ENCODE data around the gene DIS3.
A peak's percentile ranks its signal among the peaks of the same experiment; 100 is the strongest.
"Not testable (repeated sequence)": the region's sequence is repeated elsewhere in the genome, so short reads cannot be mapped to it uniquely, and the experiment has no call there.

DIS3 gene

GRCh38 chr13:72784679-72785078, 3.0 kb upstream of the DIS3 start:
- peaks cover 27% of the 10 kb centered on the region for H3K36me3 Mint-ChIP-seq (ENCODE audit: low read depth)
- H3K27ac Mint-ChIP-seq = not testable (repeated sequence)
- peaks cover 37% of the 10 kb centered on the region for H3K4me1 Mint-ChIP-seq (ENCODE audit: low read depth)

DNA sequence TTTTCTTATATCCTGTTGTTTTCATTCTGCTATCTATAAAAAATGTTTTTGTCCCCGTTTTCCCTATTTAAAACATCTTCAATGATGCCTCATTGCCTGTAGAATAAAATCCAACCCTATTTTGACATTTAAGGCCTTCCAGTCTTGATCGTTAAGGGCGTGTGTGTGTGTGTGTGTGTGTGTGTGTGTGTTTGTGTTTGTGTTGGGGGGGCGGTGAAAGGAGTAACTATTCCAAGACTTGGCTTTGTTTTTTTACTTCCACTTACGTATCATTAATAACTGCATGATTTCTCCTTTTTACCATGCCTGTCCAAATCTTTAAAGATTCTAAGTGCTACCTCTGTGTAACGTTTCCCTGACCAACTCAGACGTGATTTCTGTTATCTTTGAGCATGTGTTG, 1.0 kb upstream of the DIS3 start:
- Mint-ChIP-seq H3K27me3 (no peaks in the 10 kb centered on the region), H3K27ac (peak overlapping the region; percentile 96), H3K9me3 (no peaks in the 10 kb centered on the region), H3K4me3 (peak overlapping the region; percentile 98), H3K4me1 (ENCODE audit: low read depth) (peaks cover 36% of the 10 kb centered on the region), H3K36me3 (ENCODE audit: low read depth) (peaks cover 41% of the 10 kb centered on the region)
- intact Hi-C loops (cut with micrococcal nuclease) = loop anchor here (5.0 kb wide), 1 partner anchor 275 kb away; the partner anchor contains the start of gene KLF5

More at GRCh38 chr13:72784679-72785078, 3.0 kb upstream of the DIS3 start:
- intact Hi-C loops (cut with micrococcal nuclease) = loop anchor here (5.0 kb wide), 2 partner anchors 273 to 912 kb away; partner anchors contain the start of gene KLF5
- not testable (repeated sequence) for H3K4me3 Mint-ChIP-seq, H3K9me3 Mint-ChIP-seq, H3K27me3 Mint-ChIP-seq

- intact Hi-C loops (cut with micrococcal nuclease) = no loop called here
- peaks cover 87% of the 10 kb centered on the region for H3K36me3 Mint-ChIP-seq (ENCODE audit: low read depth)
- H3K4me1 Mint-ChIP-seq (ENCODE audit: low read depth) = peaks cover 7% of the 10 kb centered on the region
- no peaks in the 10 kb centered on the region for H3K27me3 Mint-ChIP-seq
- H3K4me3 Mint-ChIP-seq = no peak overlapping the region
- no peaks in the 10 kb centered on the region for H3K9me3 Mint-ChIP-seq
- H3K27ac Mint-ChIP-seq = no peak overlapping the region
Observed at GRCh38 chr13:72774019-72774418, 7.7 kb downstream of the DIS3 start.

DNA sequence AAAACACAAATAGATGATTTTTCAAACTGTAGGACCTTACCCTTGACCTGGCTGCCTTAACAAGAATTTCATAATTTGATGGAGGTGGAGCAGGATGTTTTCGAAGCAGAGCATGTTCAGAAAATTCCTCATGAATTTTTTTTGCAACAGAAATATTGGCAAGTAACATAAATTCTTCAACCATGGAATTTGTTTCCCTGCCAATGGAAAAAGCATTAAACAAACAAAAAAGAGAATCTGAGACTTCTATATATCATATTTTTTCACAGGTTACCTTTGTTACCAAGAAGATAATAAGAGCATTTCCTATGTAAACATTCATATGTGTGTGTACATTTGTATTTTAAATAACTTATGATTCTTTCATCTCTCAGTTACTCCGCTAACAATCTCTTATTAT, 18.3 kb downstream of the DIS3 start:
- Mint-ChIP-seq H3K9me3 (no peaks in the 10 kb centered on the region), H3K36me3 (ENCODE audit: low read depth) (peaks cover 89% of the 10 kb centered on the region), H3K4me1 (ENCODE audit: low read depth) (no peaks in the 10 kb centered on the region), H3K27me3 (no peaks in the 10 kb centered on the region), H3K4me3 (no peak overlapping the region), H3K27ac (no peak overlapping the region)
- intact Hi-C loops (cut with micrococcal nuclease) = no loop called here

DNA sequence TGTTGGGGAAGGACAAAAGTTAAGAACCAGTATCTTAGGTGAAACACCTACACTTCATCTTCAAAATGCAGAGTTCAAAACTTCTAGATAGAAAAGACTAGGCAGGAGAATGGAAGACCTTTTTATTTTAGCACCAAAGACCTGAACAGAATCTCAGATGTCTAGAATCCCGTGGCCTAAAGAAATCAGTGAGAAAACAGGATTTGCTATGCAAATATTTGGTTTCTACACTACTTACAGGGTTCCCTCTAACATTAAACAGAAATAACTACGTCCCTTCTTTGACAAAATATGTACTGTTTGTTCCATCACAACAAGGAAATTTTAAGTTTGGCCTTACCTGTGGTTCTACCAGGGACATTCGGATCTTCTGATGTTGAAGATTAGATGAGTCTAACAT, 21.5 kb downstream of the DIS3 start:
- Mint-ChIP-seq H3K9me3 (no peaks in the 10 kb centered on the region), H3K27ac (no peak overlapping the region), H3K4me3 (no peak overlapping the region), H3K36me3 (ENCODE audit: low read depth) (peaks cover 80% of the 10 kb centered on the region), H3K27me3 (no peaks in the 10 kb centered on the region), H3K4me1 (ENCODE audit: low read depth) (no peaks in the 10 kb centered on the region)
- intact Hi-C loops (cut with micrococcal nuclease) = no loop called here

GRCh38 chr13:72757792-72758535, 23.7 kb downstream of the DIS3 start:
- intact Hi-C loops (cut with micrococcal nuclease) = no loop called here
- Mint-ChIP-seq H3K36me3 (ENCODE audit: low read depth) (peaks cover 85% of the 10 kb centered on the region), H3K27ac (no peak overlapping the region), H3K9me3 (no peaks in the 10 kb centered on the region), H3K27me3 (no peaks in the 10 kb centered on the region), H3K4me3 (no peak overlapping the region), H3K4me1 (ENCODE audit: low read depth) (no peaks in the 10 kb centered on the region)

DNA sequence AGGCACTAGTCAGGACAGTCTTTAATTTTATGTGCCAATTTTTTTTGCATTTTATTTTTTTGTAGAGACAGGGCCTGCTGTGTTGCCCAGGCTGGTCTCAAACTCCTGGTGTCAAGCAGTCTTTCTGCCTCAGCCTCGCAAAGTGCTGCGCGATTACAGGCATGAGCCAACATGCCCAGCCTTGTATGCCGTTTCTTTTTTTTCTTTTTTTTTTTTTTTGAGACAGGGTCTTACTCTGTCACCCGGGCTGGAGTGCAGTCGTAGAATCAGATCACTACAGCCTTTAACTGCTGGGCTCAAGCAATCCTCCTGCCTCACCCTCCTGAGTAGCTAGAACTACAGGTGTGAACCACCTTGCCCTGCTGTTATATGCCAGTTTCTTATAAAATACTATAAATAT, 27.6 kb downstream of the DIS3 start:
- no peaks in the 10 kb centered on the region for H3K4me1 Mint-ChIP-seq (ENCODE audit: low read depth)
- H3K27ac Mint-ChIP-seq = no peak overlapping the region
- intact Hi-C loops (cut with micrococcal nuclease) = no loop called here
- no peaks in the 10 kb centered on the region for H3K27me3 Mint-ChIP-seq
- no peak overlapping the region for H3K4me3 Mint-ChIP-seq
- peaks cover 7% of the 10 kb centered on the region for H3K9me3 Mint-ChIP-seq
- H3K36me3 Mint-ChIP-seq (ENCODE audit: low read depth) = peaks cover 84% of the 10 kb centered on the region

DNA sequence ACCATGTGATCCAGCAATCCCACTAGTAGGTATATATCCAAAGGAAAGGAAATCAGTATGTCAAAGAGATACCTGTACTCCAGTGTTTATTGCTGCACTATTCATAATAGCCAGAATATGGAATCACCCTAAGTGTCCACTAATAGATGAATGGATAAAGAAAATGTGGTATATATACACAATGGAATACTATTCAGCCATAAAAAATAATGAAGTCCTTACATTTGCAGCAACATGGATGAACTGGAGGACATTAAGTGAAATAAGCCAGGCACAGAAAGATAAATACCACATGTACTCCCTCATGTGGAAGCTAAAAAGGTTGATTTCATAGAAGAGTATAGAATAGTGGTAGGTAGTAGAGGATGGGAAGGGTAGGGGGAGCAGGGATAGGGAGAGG, 30.5 kb downstream of the DIS3 start:
- Mint-ChIP-seq H3K4me1 (ENCODE audit: low read depth) (peaks cover 5% of the 10 kb centered on the region), H3K9me3 (peaks cover 7% of the 10 kb centered on the region), H3K27ac (no peak overlapping the region), H3K4me3 (no peak overlapping the region), H3K27me3 (no peaks in the 10 kb centered on the region), H3K36me3 (ENCODE audit: low read depth) (peaks cover 89% of the 10 kb centered on the region)
- intact Hi-C loops (cut with micrococcal nuclease) = no loop called here

- intact Hi-C loops (cut with micrococcal nuclease) = no loop called here
- Mint-ChIP-seq H3K27me3 (no peaks in the 10 kb centered on the region), H3K4me3 (no peak overlapping the region)
Observed at GRCh38 chr13:72745260-72745659, 36.4 kb downstream of the DIS3 start.

GRCh38 chr13:72740015-72740414, 41.7 kb downstream of the DIS3 start:
- Mint-ChIP-seq H3K27ac (no peak overlapping the region), H3K27me3 (no peaks in the 10 kb centered on the region), H3K4me1 (ENCODE audit: low read depth) (no peaks in the 10 kb centered on the region), H3K9me3 (no peaks in the 10 kb centered on the region), H3K4me3 (no peak overlapping the region), H3K36me3 (ENCODE audit: low read depth) (peaks cover 51% of the 10 kb centered on the region)
- intact Hi-C loops (cut with micrococcal nuclease) = no loop called here

More at GRCh38 chr13:72745260-72745659, 36.4 kb downstream of the DIS3 start:
- H3K9me3 Mint-ChIP-seq = no peaks in the 10 kb centered on the region
- no peak overlapping the region for H3K27ac Mint-ChIP-seq
- peaks cover 5% of the 10 kb centered on the region for H3K4me1 Mint-ChIP-seq (ENCODE audit: low read depth)
- peaks cover 70% of the 10 kb centered on the region for H3K36me3 Mint-ChIP-seq (ENCODE audit: low read depth)

- Mint-ChIP-seq H3K27me3 (no peaks in the 10 kb centered on the region), H3K27ac (no peak overlapping the region), H3K9me3 (no peaks in the 10 kb centered on the region), H3K4me3 (no peak overlapping the region), H3K36me3 (ENCODE audit: low read depth) (peaks cover 43% of the 10 kb centered on the region), H3K4me1 (ENCODE audit: low read depth) (no peaks in the 10 kb centered on the region)
- intact Hi-C loops (cut with micrococcal nuclease) = no loop called here
Observed at GRCh38 chr13:72737033-72737432, 44.7 kb downstream of the DIS3 start.

- Mint-ChIP-seq H3K36me3 (ENCODE audit: low read depth) (peaks cover 45% of the 10 kb centered on the region), H3K27ac (peak overlapping the region; percentile 92), H3K4me1 (ENCODE audit: low read depth) (peaks cover 32% of the 10 kb centered on the region), H3K9me3 (no peaks in the 10 kb centered on the region), H3K4me3 (peak overlapping the region; percentile 95), H3K27me3 (no peaks in the 10 kb centered on the region)
- intact Hi-C loops (cut with micrococcal nuclease) = loop anchor here (10.0 kb wide), 2 partner anchors 327 to 1433 kb away; partner anchors contain the start of gene KLF5
Observed at GRCh38 chr13:72728290-72728605, 53.5 kb downstream of the DIS3 start.

DNA sequence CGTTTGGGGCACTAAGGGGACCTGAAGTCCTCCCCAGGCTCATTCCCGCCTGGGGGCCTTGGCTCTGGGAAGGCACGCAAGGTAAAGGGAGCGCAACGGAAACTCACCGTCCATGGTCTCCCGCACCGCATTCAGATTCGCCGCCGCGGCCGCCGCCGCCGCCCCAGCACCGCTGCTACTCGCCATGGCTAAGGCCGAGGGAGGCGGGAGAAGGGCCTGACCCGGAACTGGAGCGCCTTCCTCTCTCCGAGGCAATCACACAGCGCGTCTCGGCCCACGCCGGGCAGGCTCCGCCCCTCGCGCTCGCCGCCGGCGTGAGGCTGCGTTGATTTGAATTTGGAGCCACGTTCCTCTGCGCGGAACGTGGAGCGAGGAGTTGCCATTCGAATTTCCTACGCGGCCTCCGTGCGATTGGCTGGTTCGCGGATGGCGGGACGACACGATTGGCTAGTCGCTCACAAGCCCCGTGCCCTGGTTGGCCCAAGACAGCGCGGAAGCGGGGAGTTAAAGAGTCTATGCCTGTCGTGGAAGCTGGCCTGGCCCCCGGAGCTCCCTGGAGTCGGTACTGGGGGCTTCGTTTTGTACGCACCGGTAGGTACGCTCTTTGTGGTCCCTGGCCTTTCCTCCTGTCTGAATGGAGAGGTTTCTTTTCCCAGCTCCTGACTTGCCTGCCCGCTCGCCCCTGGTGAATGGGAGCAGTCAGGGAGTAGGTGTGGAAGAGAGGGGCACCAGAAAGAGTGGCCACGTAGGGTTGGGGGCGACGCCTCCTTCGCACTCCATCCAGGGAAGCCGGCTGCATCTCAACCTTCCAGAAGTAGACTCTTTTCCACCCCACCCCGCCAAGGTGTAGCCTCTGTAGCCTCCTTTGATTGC, 54.0 kb downstream of the DIS3 start, which contains the start of the genes BORA and MZT1:
TSS of gene BORA (plus strand) at position 507 of the 873 bp plus-strand sequence. CDS start 1,018 bp downstream, outside the sequence.
TSS of gene MZT1 (minus strand) at position 213 of the 873 bp plus-strand sequence. CDS start at position 186, 27 bp downstream.
- intact Hi-C loops (cut with micrococcal nuclease) = loop anchor here (1.0 to 10.0 kb wide), 3 partner anchors 54 to 1433 kb away; partner anchors contain the start of genes DIS3 and KLF5
- H3K9me3 Mint-ChIP-seq = no peaks in the 10 kb centered on the region
- peak within 1 kb of the TSS; percentile 95 for H3K4me3 Mint-ChIP-seq
- peaks cover 38% of the 10 kb centered on the region for H3K4me1 Mint-ChIP-seq (ENCODE audit: low read depth)
- no peaks in the 10 kb centered on the region for H3K27me3 Mint-ChIP-seq
- peaks cover 45% of the 10 kb centered on the region for H3K36me3 Mint-ChIP-seq (ENCODE audit: low read depth)
- peak within 1 kb of the TSS; percentile 92 for H3K27ac Mint-ChIP-seq
